OCI-LY7 (cell line): ENCODE data around the gene HEPHL1. TPM values are rescaled to one million over a fixed set of nuclear protein-coding genes. Genes with fewer than 3 reads are reported as not detected.
"Not testable (repeated sequence)": the region's sequence is repeated elsewhere in the genome, so short reads cannot be mapped to it uniquely, and the experiment has no call there.

Source experiments
- BruUV-seq: library from RNA; stranded (reverse); fragments of 400-500 nt; replicated peaks from 2 replicates; lab custom pipeline; 2021; lab: Mats Ljungman, UMichigan
- CTCF ChIA-PET: fragments of 300-600 bp; sonication (Branson Sonifier 250); formaldehyde crosslinking; loops from one replicate; lab custom pipeline; 2022; ENCODE audit warnings: antibody characterized with exemption; ENCODE audit not compliant: unreplicated experiment; lab: Charles Lee
- POLR2A ChIA-PET: fragments of 300-600 bp; sonication (Branson Sonifier 250); formaldehyde crosslinking; loops from one replicate; lab custom pipeline; 2022; ENCODE audit warnings: antibody characterized with exemption; lab: Charles Lee
- DNase-seq: peaks from one replicate; pipeline ENCODE4 v3.0.0-alpha.2; 2015; ENCODE audit warnings: low spot score
- H2AFZ ChIP-seq: fragments of 200-600 bp; sonication (generic), shearing (Covaris generic); 2 replicates; pipeline ENCODE4 v1.6.1; 2014; ENCODE audit warnings: mild to moderate bottlenecking, antibody characterized with exemption, low read length, moderate library complexity
- H3K27ac ChIP-seq: fragments of 200-600 bp; sonication (generic); 2 replicates; pipeline ENCODE4 v1.5.1; 2014; ENCODE audit warnings: mixed run types, low read depth, mild to moderate bottlenecking, moderate library complexity, low read length, inconsistent platforms; ENCODE audit not compliant: poor library complexity, severe bottlenecking
- H3K36me3 ChIP-seq: fragments of 200-600 bp; sonication (generic); 2 replicates; pipeline ENCODE4 v1.6.1; 2014; ENCODE audit warnings: mild to moderate bottlenecking, antibody characterized with exemption, low read length, moderate library complexity, mixed read lengths; ENCODE audit not compliant: insufficient read depth
- H3K4me1 ChIP-seq: fragments of 200-600 bp; sonication (generic); 2 replicates; pipeline ENCODE4 v1.5.1; 2014; ENCODE audit warnings: mild to moderate bottlenecking, low read length; ENCODE audit not compliant: insufficient read depth, poor library complexity, severe bottlenecking
- H3K4me2 ChIP-seq: fragments of 200-600 bp; sonication (generic); 2 replicates; pipeline ENCODE4 v1.6.1; 2014; ENCODE audit warnings: mild to moderate bottlenecking, low read length
- H3K4me3 ChIP-seq: fragments of 200-600 bp; sonication (generic); 2 replicates; pipeline ENCODE4 v1.5.1; 2014; ENCODE audit warnings: mild to moderate bottlenecking, low read depth, low read length; ENCODE audit not compliant: poor library complexity, severe bottlenecking
- H3K79me2 ChIP-seq: fragments of 200-600 bp; sonication (generic); 2 replicates; pipeline ENCODE4 v1.6.1; 2016; ENCODE audit warnings: low read depth, mild to moderate bottlenecking, low read length, moderate library complexity, mixed read lengths; ENCODE audit not compliant: insufficient read depth
- H3K9me2 ChIP-seq: fragments of 200-600 bp; sonication (generic); 2 replicates; pipeline ENCODE4 v1.6.1; 2016; ENCODE audit warnings: mild to moderate bottlenecking, low read length, mixed read lengths; ENCODE audit not compliant: insufficient read depth
- H3K9me3 ChIP-seq: fragments of 200-600 bp; sonication (generic); 2 replicates; pipeline ENCODE4 v1.6.1; 2014; ENCODE audit warnings: mild to moderate bottlenecking, mixed run types, low read length, mixed read lengths
- H4K20me1 ChIP-seq: fragments of 200-600 bp; sonication (generic); 2 replicates; pipeline ENCODE4 v1.6.1; 2014; ENCODE audit warnings: mild to moderate bottlenecking, antibody characterized with exemption, low read length, moderate library complexity, mixed read lengths; ENCODE audit not compliant: insufficient read depth
- CTCF ChIP-seq: fragments of 200-600 bp; sonication (generic); conservative IDR thresholded peaks from 2 replicates; pipeline ENCODE4 v1.5.1; 2014; ENCODE audit warnings: mild to moderate bottlenecking, antibody characterized with exemption, low read length, moderate library complexity, mixed read lengths
- EZH2phosphoT487 ChIP-seq: fragments of 200-600 bp; sonication (generic); IDR thresholded peaks from 2 replicates; pipeline ENCODE4 v1.6.1; 2018; ENCODE audit warnings: low read depth, borderline replicate concordance, mild to moderate bottlenecking, mixed run types, antibody characterized with exemption, low read length, moderate library complexity, mixed read lengths
- intact Hi-C: fragments of 100-400 bp; cut with micrococcal nuclease; formaldehyde crosslinking; loops from one replicate; pipeline ENCODE4 v1.10.0; 2022; ENCODE audit not compliant: unreplicated experiment
- small RNA-seq: library from RNA; depleted of rRNA; stranded (forward); fragments of <200 nt; gene quantifications from one replicate; pipeline ENCODE3, GENCODE V24; 2014
- total RNA-seq, 2 experiments: library from RNA; depleted of rRNA in 1 of 2; stranded (reverse); fragments of >200 nt in 1 of 2; shearing (Covaris generic) in 1 of 2; gene quantifications; 2 replicates each; pipeline ENCODE4 v1.2.3, GENCODE V29; 2014 to 2022

HEPHL1 gene
- total RNA-seq, 2 experiments from 2014 or later: not detected

- Histone ChIP-seq H3K4me1 (peaks cover 6% of the 10 kb centered on the region), H3K9me2 (no peaks in the 10 kb centered on the region), H4K20me1 (0 out of 2 replicates have a peak, but pooled peaks cover 8% of the 10 kb centered on the region), H3K4me3 (no peak overlapping the region), H3K36me3 (peaks cover 7% of the 10 kb centered on the region), H3K27ac (no peak overlapping the region), H3K9me3 (no peaks in the 10 kb centered on the region), H2AFZ (no peak overlapping the region), H3K4me2 (no peak overlapping the region), H3K79me2 (no peaks in the 10 kb centered on the region)
- intact Hi-C loops: no loop called here
- ChIA-PET CTCF (no interaction called here), POLR2A (interaction anchor here (0.6 kb wide), 1 partner anchor 35 kb away, joined by 3 read pairs; no protein-coding TSS in a partner anchor)
- no peak for DNase-seq
- TF ChIP-seq EZH2phosphoT487 (no peak), CTCF (no peak)
- BruUV-seq: no TSS peak
These were observed 133.1 kb downstream of the HEPHL1 start for GRCh38 chr11:94154095-94154856.

- H3K9me3 ChIP-seq, POLR2A ChIA-PET, intact Hi-C loops, H3K4me1 ChIP-seq, H3K9me2 ChIP-seq, CTCF ChIA-PET, BruUV-seq, H3K36me3 ChIP-seq, DNase-seq, H3K27ac ChIP-seq, H3K4me3 ChIP-seq, H2AFZ ChIP-seq, H4K20me1 ChIP-seq, H3K79me2 ChIP-seq, H3K4me2 ChIP-seq: not testable (repeated sequence)
These were observed 136.2 kb downstream of the HEPHL1 start for GRCh38 chr11:94157339-94157738.

Small RNAs within 50 kb of the gene (small RNA-seq; reads per million reads assigned to genes)
- not detected for gene AP002795.1

Other genes starting within 250 kb of the HEPHL1 start
- 21.8 and 23.0 TPM in 2 replicates for gene MED17, start 237.1 kb upstream of the HEPHL1 start, total RNA-seq (2014; rRNA removed; shearing (Covaris generic))
- gene MED17, start 237.1 kb upstream of the HEPHL1 start, total RNA-seq (2022): 31.1 and 33.3 TPM in 2 replicates
- not detected in 2 replicates for gene VSTM5, start 170.7 kb upstream of the HEPHL1 start, total RNA-seq (2014; rRNA removed; shearing (Covaris generic))
- not detected in 2 replicates for gene VSTM5, start 170.7 kb upstream of the HEPHL1 start, total RNA-seq (2022)
- 14.3 and 16.5 TPM in 2 replicates for gene PANX1, start 107.5 kb downstream of the HEPHL1 start, total RNA-seq (2014; rRNA removed; shearing (Covaris generic))
- gene PANX1, start 107.5 kb downstream of the HEPHL1 start, total RNA-seq (2022): 10.8 and 11.3 TPM in 2 replicates